NCI-H2081 (cell line): ENCODE measurements around the gene ADPRM.
"Not testable (repeated sequence)": the region's sequence is repeated elsewhere in the genome, so short reads cannot be mapped to it uniquely, and the experiment has no call there.

Experiments
- DNase-seq, 2 experiments: peaks; one replicate each; lab custom pipeline; 2025; lab: John Stamatoyannopoulos, UW

The ADPRM gene, protein sequence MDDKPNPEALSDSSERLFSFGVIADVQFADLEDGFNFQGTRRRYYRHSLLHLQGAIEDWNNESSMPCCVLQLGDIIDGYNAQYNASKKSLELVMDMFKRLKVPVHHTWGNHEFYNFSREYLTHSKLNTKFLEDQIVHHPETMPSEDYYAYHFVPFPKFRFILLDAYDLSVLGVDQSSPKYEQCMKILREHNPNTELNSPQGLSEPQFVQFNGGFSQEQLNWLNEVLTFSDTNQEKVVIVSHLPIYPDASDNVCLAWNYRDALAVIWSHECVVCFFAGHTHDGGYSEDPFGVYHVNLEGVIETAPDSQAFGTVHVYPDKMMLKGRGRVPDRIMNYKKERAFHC

DNA sequence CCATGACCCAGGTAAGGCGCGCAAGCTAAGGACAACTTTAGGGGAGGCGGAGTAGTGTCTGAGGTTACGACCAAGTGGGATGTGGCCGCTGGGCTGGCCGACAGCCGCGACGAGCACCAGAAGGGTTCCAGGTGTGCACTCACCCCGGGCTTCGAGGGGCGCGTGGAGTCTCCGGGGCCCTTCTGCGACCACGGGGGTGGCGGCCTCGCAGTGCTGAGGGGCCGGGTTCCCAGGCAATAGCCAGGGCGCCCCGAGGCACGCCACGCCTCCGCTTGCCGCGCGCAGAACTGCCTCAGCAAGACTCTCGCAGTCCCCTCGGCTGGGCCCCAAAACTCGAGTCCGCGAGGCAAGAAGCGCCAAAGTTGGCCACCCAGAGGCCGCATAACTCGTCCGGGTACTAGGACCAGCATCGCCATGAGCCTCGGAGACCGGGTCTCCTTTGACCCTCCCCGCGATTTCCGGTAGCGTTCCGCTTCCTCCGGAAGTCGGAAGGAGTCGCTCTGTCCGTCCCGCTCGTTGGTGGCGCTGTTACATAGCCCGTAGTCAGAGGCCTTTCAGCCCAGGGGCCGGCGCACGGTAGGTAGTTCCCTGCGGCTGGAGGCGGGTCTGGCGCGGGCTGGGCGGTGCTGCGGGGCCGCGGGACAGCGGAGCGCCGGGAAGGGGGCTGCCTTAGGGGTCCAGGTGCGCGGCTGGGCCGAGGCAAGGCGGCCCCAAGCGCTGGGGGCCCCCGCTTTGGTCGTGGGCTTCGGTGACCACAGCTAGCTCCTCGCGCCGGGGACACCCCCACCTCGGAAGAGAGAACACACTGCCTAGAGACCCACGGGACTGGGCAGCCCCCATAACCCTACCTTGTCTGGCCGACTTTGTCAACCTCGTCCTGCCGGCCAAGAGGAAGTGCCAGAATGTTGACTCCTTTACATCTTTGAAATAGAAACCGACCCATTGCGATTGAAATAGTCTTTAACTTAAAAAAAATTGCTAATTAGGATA is at the start of gene ADPRM, which contains the start of gene SCO1:
TSS of gene ADPRM (plus strand) at position 503 of the 990 bp plus-strand sequence. CDS start 7,333 bp downstream, outside the sequence.
TSS of gene SCO1 (minus strand) at position 442 of the 990 bp plus-strand sequence. CDS start at position 416, 26 bp downstream.
- peak; percentile 84 to 89 for DNase-seq

DNA sequence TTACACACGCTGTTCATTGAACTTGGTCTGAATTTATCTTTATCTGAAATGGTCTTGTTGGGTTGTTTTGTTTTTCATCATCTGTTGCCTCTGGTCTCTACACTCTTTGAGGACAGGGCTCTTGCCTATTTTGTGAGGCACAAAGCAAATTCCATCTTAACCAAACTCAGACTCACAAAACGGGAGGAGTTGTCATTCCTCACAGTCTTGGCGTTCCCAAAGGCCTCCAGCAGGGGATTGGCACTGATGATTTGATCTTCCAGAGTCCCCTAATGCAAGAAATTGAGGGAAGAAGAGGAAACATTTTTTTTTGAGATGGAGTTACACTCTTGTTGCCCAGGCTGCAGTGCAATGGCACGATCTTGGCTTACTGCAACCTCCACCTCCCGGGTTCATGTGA is 49.0 kb upstream of the ADPRM start:
- no peak for DNase-seq

GRCh38 chr17:10648956-10649355 is 48.4 kb upstream of the ADPRM start:
- no peak for DNase-seq

DNA sequence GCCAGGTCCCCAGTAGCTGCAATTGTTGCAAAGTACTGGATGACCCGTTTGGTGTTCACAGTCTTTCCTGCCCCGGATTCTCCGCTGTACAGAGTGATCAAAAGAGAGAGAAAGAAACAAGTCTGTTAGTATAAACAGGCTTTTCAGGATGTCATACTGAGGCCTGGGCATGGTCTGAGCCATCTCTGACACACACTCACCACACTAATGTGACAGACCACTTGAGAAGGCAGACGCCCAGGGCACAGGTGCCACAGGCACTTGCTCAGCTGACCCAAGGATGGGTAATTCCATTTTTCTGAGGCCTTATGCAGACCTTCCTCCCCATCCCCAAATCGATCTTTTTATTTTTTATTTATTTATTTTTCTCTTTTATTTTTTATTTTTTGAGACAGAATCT is 47.8 kb upstream of the ADPRM start:
- no peak for DNase-seq

- DNase-seq = no peak
Observed at GRCh38 chr17:10651927-10652326, 45.5 kb upstream of the ADPRM start.

- DNase-seq = no peak
Observed at GRCh38 chr17:10652984-10653659, 44.3 kb upstream of the ADPRM start.

DNA sequence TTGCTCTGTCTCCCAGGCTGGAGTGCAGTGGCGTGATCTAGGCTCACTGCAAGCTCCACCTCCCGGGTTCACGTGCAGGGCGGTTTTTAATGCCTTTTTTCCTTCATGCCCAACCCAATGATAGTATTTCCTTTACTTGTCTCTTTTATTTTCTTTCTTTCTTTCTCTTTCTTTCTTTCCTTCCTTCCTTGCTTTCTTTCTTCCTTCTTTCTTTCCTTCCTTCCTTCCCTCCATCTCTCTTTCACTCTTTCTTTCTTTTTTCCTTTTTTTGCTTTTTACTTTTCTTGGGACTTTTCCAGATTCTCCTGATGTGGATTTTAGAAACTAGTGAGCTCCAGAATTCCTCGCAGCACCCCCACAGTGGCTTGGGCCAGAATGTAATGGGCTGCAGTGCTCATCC is 43.4 kb upstream of the ADPRM start:
- DNase-seq = no peak

- no peak for DNase-seq
Observed at GRCh38 chr17:10657148-10657547, 40.2 kb upstream of the ADPRM start, which contains the start of gene MYH3. Gene MYH3, minus strand, starts transcription at chr17:10657309. Its CDS starts 2,245 bp downstream, at chr17:10655064.

DNA sequence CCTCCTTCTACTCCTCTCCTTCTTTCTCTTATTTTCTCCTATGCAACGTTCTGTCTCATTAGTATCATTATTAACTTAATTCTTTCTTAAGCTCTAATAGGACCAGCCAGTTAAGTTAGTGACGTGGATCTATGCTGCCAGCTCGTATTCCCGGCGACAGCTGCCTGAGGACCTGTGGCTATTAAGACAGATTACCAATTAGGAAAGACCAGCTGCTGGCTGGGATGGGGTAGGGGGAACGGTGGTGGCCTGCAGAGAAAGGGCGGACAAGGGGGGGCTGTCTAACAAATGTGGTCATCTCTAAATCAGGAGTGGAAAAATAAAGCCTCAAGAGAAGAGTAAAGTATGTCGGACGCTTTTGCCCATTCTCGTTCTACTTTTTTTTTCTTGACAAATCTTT is 39.5 kb upstream of the ADPRM start:
- DNase-seq = no peak

DNA sequence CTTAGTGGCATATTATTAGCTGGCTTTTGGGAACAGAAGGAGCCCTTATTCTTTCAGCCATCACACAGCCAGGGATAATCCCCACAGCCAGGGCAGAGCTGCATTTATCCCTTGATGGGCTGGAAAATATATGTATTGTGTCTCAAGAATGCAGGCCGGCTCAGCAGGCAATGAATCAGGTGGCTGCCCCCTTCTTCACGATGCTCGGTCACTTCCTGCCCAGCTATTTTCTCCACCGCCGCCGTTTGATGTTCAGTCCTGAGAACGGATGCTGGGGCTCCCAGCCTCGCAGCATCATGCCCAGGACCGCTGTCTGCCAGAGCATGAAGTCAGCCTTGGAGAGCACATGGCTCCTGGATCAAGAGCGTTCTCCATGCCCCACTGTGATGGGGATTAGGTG is 36.0 kb upstream of the ADPRM start:
- DNase-seq = no peak

DNA sequence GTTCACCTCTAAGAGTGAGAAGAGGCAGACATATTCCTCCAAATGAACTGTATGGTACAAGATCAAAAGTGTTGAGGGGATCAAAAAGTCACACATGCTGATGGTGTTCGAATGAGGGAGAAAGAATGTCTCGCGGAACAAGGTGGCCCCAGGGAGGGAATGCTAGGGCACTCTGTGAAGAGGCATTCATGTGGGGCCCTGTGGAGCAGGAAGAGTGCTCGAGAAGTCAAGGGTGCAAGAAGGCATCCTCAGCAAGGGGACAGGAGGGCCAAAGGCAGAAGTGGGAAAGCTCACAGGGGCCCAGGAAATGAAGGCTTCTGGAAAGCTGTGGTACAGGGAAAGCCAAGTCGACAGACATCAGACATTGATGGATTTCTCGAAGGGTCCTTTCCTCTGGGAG is 34.2 kb upstream of the ADPRM start:
- DNase-seq = no peak

- DNase-seq = no peak
Observed at GRCh38 chr17:10664571-10664970, 32.8 kb upstream of the ADPRM start.

DNA sequence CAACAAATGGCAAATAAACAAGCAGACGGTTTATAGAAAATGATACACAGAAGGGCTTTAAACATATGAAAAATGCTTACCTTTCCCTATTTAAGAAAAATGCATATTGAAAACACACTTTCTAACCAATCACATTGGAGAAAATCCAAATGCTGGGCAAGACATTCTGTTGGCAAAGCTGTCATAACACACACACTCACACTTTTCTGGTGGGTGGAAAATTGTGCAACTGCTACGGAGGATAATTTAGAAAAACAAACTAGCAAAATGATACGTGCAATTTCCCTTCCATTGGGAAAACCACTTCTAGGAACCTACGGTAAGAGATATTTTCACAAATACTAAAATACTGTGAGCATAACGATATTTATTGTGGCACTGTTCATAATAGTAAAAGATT is 30.5 kb upstream of the ADPRM start:
- DNase-seq = no peak

DNA sequence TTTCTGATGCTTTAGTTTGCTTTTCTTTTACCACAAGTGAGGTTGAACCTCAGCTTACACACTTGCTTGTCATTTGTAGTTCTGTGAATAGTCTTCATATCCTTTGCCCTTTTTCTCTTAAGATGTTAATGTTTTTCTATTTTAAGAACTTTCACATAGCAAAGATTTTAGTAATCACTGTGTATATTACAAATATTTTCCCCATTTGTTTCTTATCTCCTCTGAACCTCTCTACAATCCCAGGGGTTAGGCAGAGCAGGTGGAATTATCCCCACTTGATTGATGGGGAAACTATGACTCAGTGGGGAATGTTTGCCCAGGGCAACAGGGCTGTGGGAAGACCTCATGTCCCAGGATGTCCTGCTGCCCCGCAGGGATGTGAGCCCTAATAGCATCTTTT is 28.6 kb upstream of the ADPRM start:
- DNase-seq = no peak

DNA sequence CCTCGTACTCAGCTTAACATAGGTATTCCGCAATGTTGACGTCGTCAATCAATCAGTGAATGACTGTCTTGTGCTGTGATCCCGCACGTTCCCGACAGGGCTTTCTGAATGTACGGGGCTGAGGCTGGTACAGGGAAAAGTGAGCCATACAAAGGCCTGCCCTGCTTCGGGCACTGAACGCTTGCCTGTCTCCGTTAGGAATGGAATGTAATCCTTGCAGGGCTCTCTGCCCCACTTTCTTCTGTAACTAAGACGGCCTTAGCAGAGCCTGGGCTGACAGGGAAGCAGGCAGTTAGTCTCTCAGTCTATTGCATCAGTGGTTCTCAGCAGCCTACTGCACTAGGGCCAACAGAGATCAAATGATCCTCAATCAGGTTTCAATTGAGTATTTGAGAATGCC is 24.1 kb upstream of the ADPRM start:
- DNase-seq = no peak

- DNase-seq = no peak
Observed at GRCh38 chr17:10674704-10675103, 22.7 kb upstream of the ADPRM start.

DNA sequence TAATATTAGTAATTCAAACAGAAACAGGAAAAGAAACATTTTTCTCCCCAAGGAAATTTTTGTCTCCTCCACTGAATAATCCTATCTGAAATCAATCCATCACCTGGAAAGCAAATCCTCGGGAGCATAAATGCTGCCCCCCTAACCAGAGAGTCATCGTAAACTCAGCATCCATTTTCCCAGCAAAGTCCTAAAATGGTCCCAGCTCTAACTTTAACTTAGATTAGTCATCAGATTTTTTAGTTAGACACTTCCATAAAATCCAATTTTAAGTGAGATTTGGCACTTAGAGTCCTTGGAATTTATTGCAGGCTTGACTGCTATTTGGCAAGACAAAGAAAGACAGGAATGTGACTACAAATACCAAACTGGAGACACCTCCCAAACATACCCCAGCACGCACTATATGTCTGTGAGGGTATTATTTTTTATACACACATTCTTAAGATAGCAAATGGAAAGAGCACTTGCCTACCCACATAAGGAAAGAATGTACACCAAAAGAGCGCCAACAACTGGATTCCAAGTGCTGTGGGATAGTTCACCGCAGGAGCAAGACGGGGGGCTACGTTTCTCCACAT is 15.4 kb upstream of the ADPRM start:
- no peak for DNase-seq

- no peak for DNase-seq
Observed at GRCh38 chr17:10683853-10684252, 13.5 kb upstream of the ADPRM start.

- no peak for DNase-seq
Observed at GRCh38 chr17:10687499-10687898, 9.9 kb upstream of the ADPRM start.

DNA sequence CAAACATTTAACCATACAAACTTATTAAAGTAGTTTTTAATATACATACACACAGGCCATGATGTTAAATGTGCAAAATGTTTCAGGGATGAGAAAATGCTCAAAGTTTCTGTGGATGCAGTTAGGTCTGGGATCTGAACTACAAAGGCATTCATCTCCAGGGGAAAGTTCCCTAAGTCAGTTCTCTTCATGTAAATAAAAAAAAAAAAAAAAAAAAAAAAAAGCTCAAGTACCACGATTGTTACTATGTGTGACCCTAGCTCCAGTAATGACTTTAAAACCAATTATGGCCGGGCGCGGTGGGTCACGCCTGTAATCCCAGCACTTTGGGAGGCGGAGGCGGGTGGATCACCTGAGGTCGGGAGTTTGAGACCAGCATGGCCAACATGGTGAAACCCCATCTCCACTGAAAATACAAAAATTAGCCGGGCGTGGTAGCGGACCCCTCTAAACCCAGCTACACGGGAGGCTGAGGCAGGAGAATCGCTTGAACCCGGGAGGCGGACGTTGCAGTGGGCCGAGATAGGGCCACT is 1.5 kb upstream of the ADPRM start:
- DNase-seq = not testable (repeated sequence)

GRCh38 chr17:10698096-10698818 is 863 bp downstream of the ADPRM start:
- no peak for DNase-seq
